GM23338 (cell line): ENCODE results near the gene IL24. TPM values are rescaled to one million over a fixed set of nuclear protein-coding genes. Genes with fewer than 3 reads are reported as not detected.
"Not testable (repeated sequence)": the region's sequence is repeated elsewhere in the genome, so short reads cannot be mapped to it uniquely, and the experiment has no call there.

ENCODE experiments used
- ATAC-seq: fragments of 200-7000 bp; cut with Tn5 transposase; 3 replicates; pipeline ENCODE4 v1.9.1; 2020
- DNase-seq: peaks from one replicate; pipeline ENCODE4 v3.0.0-alpha.2; 2015; ENCODE audit warnings: low spot score
- H2AFZ ChIP-seq: fragments of 200-600 bp; sonication (generic); 2 replicates; pipeline ENCODE4 v1.8.0; 2016; ENCODE audit warnings: antibody characterized with exemption, mild to moderate bottlenecking, moderate library complexity
- H3F3A ChIP-seq: fragments of 200-600 bp; sonication (generic); replicated peaks from 2 replicates; pipeline ENCODE4 v1.8.0; 2017; ENCODE audit warnings: antibody characterized with exemption, mixed run types, low read depth
- H3K27ac ChIP-seq: fragments of 200-600 bp; sonication (generic); 2 replicates; pipeline ENCODE4 v1.6.1; 2016; ENCODE audit warnings: low read depth
- H3K27me3 ChIP-seq: fragments of 200-600 bp; sonication (generic); 2 replicates; pipeline ENCODE4 v1.8.0; 2016; ENCODE audit warnings: mild to moderate bottlenecking, mixed run types, moderate library complexity; ENCODE audit not compliant: insufficient read depth
- H3K36me3 ChIP-seq: fragments of 200-600 bp; sonication (generic); 2 replicates; pipeline ENCODE4 v1.8.0; 2016; ENCODE audit warnings: mild to moderate bottlenecking; ENCODE audit not compliant: insufficient read depth
- H3K4me1 ChIP-seq: fragments of 200-600 bp; sonication (generic); 2 replicates; pipeline ENCODE4 v1.8.0; 2016; ENCODE audit warnings: mild to moderate bottlenecking, moderate library complexity; ENCODE audit not compliant: insufficient read depth
- H3K4me2 ChIP-seq: fragments of 200-600 bp; sonication (generic); 2 replicates; pipeline ENCODE4 v1.7.1; 2017; ENCODE audit warnings: mixed run types
- H3K4me3 ChIP-seq: fragments of 200-600 bp; sonication (generic); 2 replicates; pipeline ENCODE4 v1.6.1; 2016; ENCODE audit warnings: mixed run types
- H3K79me2 ChIP-seq: fragments of 200-600 bp; sonication (generic); replicated peaks from 2 replicates; pipeline ENCODE4 v1.8.0; 2017; ENCODE audit warnings: mild to moderate bottlenecking; ENCODE audit not compliant: insufficient read depth
- H3K9me2 ChIP-seq: fragments of 200-600 bp; sonication (generic); 2 replicates; pipeline ENCODE4 v1.8.0; 2017; ENCODE audit not compliant: insufficient read depth
- H4K20me1 ChIP-seq: fragments of 200-600 bp; sonication (generic); replicated peaks from 2 replicates; pipeline ENCODE4 v1.8.0; 2017; ENCODE audit warnings: mild to moderate bottlenecking; ENCODE audit not compliant: insufficient read depth
- H3K27ac Mint-ChIP-seq: 2 replicates; pipeline ENCODE4 v1.8.0; 2020; ENCODE audit warnings: inconsistent platforms, mild to moderate bottlenecking, moderate library complexity, mixed read lengths
- H3K27me3 Mint-ChIP-seq: 3 replicates; pipeline ENCODE4 v1.8.0; 2022; ENCODE audit warnings: low read depth, mild to moderate bottlenecking, moderate library complexity, mixed read lengths, inconsistent platforms; ENCODE audit not compliant: insufficient read depth, poor library complexity
- H3K36me3 Mint-ChIP-seq: 3 replicates; pipeline ENCODE4 v1.8.0; 2021; ENCODE audit warnings: low read depth, mild to moderate bottlenecking, inconsistent platforms, moderate library complexity, mixed read lengths
- H3K4me1 Mint-ChIP-seq: 3 replicates; pipeline ENCODE4 v1.8.0; 2020; ENCODE audit warnings: mild to moderate bottlenecking, inconsistent platforms, mixed read lengths
- H3K4me3 Mint-ChIP-seq: 3 replicates; pipeline ENCODE4 v1.8.0; 2021; ENCODE audit warnings: moderate library complexity, mild to moderate bottlenecking, inconsistent platforms, mixed read lengths
- H3K9me3 Mint-ChIP-seq: 3 replicates; pipeline ENCODE4 v1.8.0; 2020; ENCODE audit warnings: moderate library complexity, mild to moderate bottlenecking, inconsistent platforms, mixed read lengths
- CREB1 ChIP-seq: fragments of 250-450 bp; sonication (Bioruptor Pico); IDR thresholded peaks from 2 replicates; pipeline ENCODE4 v1.5.0; 2020; ENCODE audit warnings: low read depth, mild to moderate bottlenecking, moderate library complexity
- ETS1 ChIP-seq: IDR thresholded peaks from 2 replicates; pipeline ENCODE4 v1.6.1; 2016; ENCODE audit warnings: antibody characterized with exemption
- EZH2 ChIP-seq: fragments of 200-600 bp; sonication (generic); IDR thresholded peaks from one replicate; pipeline ENCODE4 v1.8.0; 2017; ENCODE audit warnings: antibody characterized with exemption, mild to moderate bottlenecking, low read depth; ENCODE audit not compliant: unreplicated experiment
- JUNB ChIP-seq: IDR thresholded peaks from one replicate; pipeline ENCODE4 v1.6.1; 2016; ENCODE audit warnings: antibody characterized with exemption; ENCODE audit not compliant: unreplicated experiment
- POLR2AphosphoS5 ChIP-seq: IDR thresholded peaks from 2 replicates; pipeline ENCODE4 v1.6.1; 2016; ENCODE audit warnings: antibody characterized with exemption, low read depth
- STAT1 ChIP-seq: IDR thresholded peaks from one replicate; pipeline ENCODE4 v1.6.1; 2016; ENCODE audit warnings: antibody characterized with exemption; ENCODE audit not compliant: unreplicated experiment
- ZNF114 ChIP-seq: fragments of 250-450 bp; sonication (Bioruptor Pico); IDR thresholded peaks from 2 replicates; pipeline ENCODE4 v1.5.0; 2020; ENCODE audit warnings: mild to moderate bottlenecking, moderate library complexity
- ZNF331 ChIP-seq: fragments of 250-450 bp; sonication (Bioruptor Pico); IDR thresholded peaks from 2 replicates; pipeline ENCODE4 v1.5.0; 2020; ENCODE audit warnings: low read depth, mild to moderate bottlenecking, moderate library complexity
- polyA plus RNA-seq: library from polyadenylated mRNA; unstranded; fragments of >200 nt; fragmentation: Nextera tagmentation; extraction: Ambion mirVana; gene quantifications from 2 replicates; pipeline ENCODE4 v1.2.1, GENCODE V29; 2016
- total RNA-seq: library from RNA; depleted of rRNA; stranded (reverse); fragments of >200 nt; shearing (Covaris generic); gene quantifications from 2 replicates; pipeline ENCODE4 v1.2.3, GENCODE V29; 2014

The IL24 gene
- total and polyA plus RNA-seq, 2 experiments from 2014 or later, result not detected

GRCh38 chr1:206851341-206852010 lies 45.8 kb upstream of the IL24 start (continued):
- TF ChIP-seq ZNF331 (CRISPR knock-in tag) (no peak), POLR2AphosphoS5 (no peak), EZH2 (no peak), ZNF114 (no peak), STAT1 (no peak)

- not testable (repeated sequence) for H3K4me1 Mint-ChIP-seq, H3K4me3 Mint-ChIP-seq
These were observed 44.6 kb upstream of the IL24 start for GRCh38 chr1:206852662-206853061.

GRCh38 chr1:206853696-206854095 lies 43.5 kb upstream of the IL24 start:
- H3K27me3 ChIP-seq, ATAC-seq, H3K36me3 Mint-ChIP-seq, H3F3A ChIP-seq, H3K36me3 ChIP-seq, H3K9me2 ChIP-seq, H4K20me1 ChIP-seq, H3K79me2 ChIP-seq, H2AFZ ChIP-seq, H3K4me1 Mint-ChIP-seq, H3K4me2 ChIP-seq, H3K27me3 Mint-ChIP-seq, H3K27ac Mint-ChIP-seq, H3K4me1 ChIP-seq, DNase-seq, H3K4me3 Mint-ChIP-seq, H3K27ac ChIP-seq, H3K4me3 ChIP-seq: not testable (repeated sequence)
- H3K9me3 Mint-ChIP-seq, result peaks cover 18% of the 10 kb centered on the region

More at GRCh38 chr1:206852662-206853061, 44.6 kb upstream of the IL24 start:
- not testable (repeated sequence) for H3K27me3 ChIP-seq, H2AFZ ChIP-seq, ATAC-seq, H3K79me2 ChIP-seq, H3K36me3 ChIP-seq, H3K4me3 ChIP-seq, H3K4me1 ChIP-seq, H3F3A ChIP-seq, H3K27me3 Mint-ChIP-seq, DNase-seq, H4K20me1 ChIP-seq, H3K9me2 ChIP-seq, H3K27ac Mint-ChIP-seq, H3K27ac ChIP-seq, H3K36me3 Mint-ChIP-seq, H3K4me2 ChIP-seq
- H3K9me3 Mint-ChIP-seq, result peaks cover 18% of the 10 kb centered on the region

GRCh38 chr1:206854401-206855129 lies 42.7 kb upstream of the IL24 start:
- H3K27ac ChIP-seq, result no peak overlapping the region
- Mint-ChIP-seq H3K4me3 (no peak overlapping the region), H3K4me1 (no peaks in the 10 kb centered on the region), H3K9me3 (peaks cover 18% of the 10 kb centered on the region), H3K27me3 (no peaks in the 10 kb centered on the region), H3K36me3 (no peaks in the 10 kb centered on the region), H3K27ac (no peak overlapping the region)
- ATAC-seq, result no peak; the same call in 2 of the 3 replicates
- no peak overlapping the region for H3K4me3 ChIP-seq
- no peak overlapping the region for H3K4me2 ChIP-seq
- no peaks in the 10 kb centered on the region for H3K27me3 ChIP-seq
- H2AFZ ChIP-seq, result no peak overlapping the region
- no peaks in the 10 kb centered on the region for H3K36me3 ChIP-seq
- no peaks in the 10 kb centered on the region for H3K79me2 ChIP-seq
- H3K4me1 ChIP-seq, result no peaks in the 10 kb centered on the region
- no peaks in the 10 kb centered on the region for H3K9me2 ChIP-seq
- no peaks in the 10 kb centered on the region for H3F3A ChIP-seq
- DNase-seq, result no peak
- H4K20me1 ChIP-seq, result no peaks in the 10 kb centered on the region
- no peak for TF ChIP-seq EZH2
- TF ChIP-seq POLR2AphosphoS5, result no peak
- no peak for TF ChIP-seq ZNF331 (CRISPR knock-in tag)
- TF ChIP-seq CREB1 (CRISPR knock-in tag), result no peak
- no peak for TF ChIP-seq STAT1
- no peak for TF ChIP-seq JUNB
- TF ChIP-seq ETS1, result no peak
